DMS53 (cell line): ENCODE data around the gene OTOS.

Experiments used
- DNase-seq: peaks from one replicate; lab custom pipeline; 2025; lab: John Stamatoyannopoulos, UW

The OTOS gene

GRCh38 chr2:240114233-240114632 lies 26.2 kb downstream of the OTOS start:
- DNase-seq, result no peak

- DNase-seq, result no peak
Observed at GRCh38 chr2:240112914-240113690, 27.4 kb downstream of the OTOS start.

- no peak for DNase-seq
Observed at GRCh38 chr2:240111253-240111652, 29.2 kb downstream of the OTOS start.

- no peak for DNase-seq
Observed at GRCh38 chr2:240109386-240109785, 31.1 kb downstream of the OTOS start.

GRCh38 chr2:240107477-240107796 lies 33.0 kb downstream of the OTOS start:
- DNase-seq, result no peak

GRCh38 chr2:240106765-240107476 lies 33.5 kb downstream of the OTOS start:
- no peak for DNase-seq

GRCh38 chr2:240105982-240106381 lies 34.5 kb downstream of the OTOS start:
- DNase-seq, result no peak

GRCh38 chr2:240103136-240103535 lies 37.3 kb downstream of the OTOS start:
- DNase-seq, result no peak

GRCh38 chr2:240098349-240098748 lies 42.1 kb downstream of the OTOS start:
- DNase-seq, result no peak

GRCh38 chr2:240095556-240096523 lies 44.6 kb downstream of the OTOS start:
- DNase-seq, result no peak

- DNase-seq, result no peak
Observed at GRCh38 chr2:240089306-240089705, 51.2 kb downstream of the OTOS start.
